Cardiac fibroblast (primary cell): Measurements from ENCODE around the gene SPTBN1.
A peak's percentile ranks its signal among the peaks of the same experiment; 100 is the strongest.

Source experiments
- DNase-seq, 2 donors: peaks; one replicate each; pipeline versions ENCODE4 v3.0.0 to v3.0.0-alpha.2; 2010; ENCODE audit warnings: low read depth in 2 of 2
- H3K4me3 ChIP-seq, 2 donors: replicated peaks in 1 of 2; 1 replicate in 1 of 2; 2 replicates in 1 of 2; pipeline ENCODE4 v1.5.1; 2011; ENCODE audit warnings: low read depth in 2 of 2, low read length in 2 of 2, mild to moderate bottlenecking in 2 of 2, moderate library complexity in 1 of 2
- CTCF ChIP-seq: IDR thresholded peaks from one replicate; pipeline ENCODE4 v1.5.1; 2011; ENCODE audit warnings: low read depth, mild to moderate bottlenecking, low read length, inconsistent platforms

SPTBN1 gene

DNA sequence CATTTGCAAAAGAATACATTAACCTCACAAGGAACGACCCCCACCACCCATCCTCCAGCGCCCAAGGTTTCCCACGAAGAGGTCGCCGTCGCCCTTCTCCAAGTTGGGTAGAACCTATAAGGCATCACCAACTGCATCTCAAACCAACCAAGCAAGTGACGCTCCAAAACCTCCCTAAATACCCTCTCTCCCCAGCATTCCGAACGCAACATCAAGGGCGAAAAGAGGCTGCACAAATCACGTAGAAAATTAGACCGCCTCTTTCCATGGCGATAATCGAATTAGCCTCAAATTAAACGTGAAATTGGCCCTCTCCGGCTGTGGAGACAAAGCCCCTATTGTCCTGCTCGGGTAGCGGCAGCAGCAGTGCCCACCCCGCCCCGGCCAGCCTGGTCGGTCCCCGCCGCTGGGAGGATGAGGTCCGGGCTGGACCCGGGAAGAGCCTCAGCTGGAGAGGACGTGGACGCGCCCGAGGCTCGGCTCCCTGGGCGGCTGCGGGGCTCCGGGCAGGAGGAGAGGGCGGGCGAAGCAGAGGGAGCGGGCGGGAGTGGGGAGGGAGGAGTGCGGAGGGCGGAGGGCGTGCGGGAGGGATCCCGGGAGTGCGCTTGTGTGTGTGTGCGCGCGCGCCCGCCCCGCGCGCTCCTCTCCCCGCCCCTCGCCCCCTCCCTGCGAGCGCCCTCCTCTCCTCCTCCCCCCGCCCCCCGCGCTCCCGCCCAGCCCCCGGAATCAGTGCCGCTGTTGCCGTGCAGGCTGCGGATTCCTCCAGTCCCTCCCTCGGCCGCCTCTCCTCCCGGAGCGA is at the start of gene SPTBN1:
Gene SPTBN1, plus strand, starts transcription at position 765 of the 799 bp plus-strand sequence. CDS start 70,092 bp downstream, outside the sequence.
- peak within 1 kb of the TSS; percentile 79 to 82 for H3K4me3 ChIP-seq
- peak; percentile 90 to 97 for DNase-seq
- peak; percentile 2 for TF ChIP-seq CTCF

DNA sequence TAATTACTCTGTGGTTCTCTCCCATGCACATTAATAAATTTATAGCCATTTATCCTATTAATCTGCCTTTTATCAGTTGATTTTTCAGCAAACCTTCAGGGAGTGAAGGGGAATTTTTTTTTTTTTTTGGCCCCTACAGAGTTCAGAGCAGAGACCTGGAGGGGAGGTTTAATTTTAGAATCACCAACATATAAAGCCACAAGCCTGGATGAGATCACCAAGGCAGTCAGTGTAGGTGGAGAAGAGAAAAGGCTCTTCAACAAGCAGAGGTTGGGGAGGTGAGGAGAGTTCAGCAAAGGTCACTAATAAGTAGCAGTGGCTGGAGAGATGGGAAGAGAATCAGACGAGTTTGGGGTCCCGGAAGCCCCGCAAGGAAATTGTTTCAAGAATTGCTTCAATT is 48.4 kb upstream of the SPTBN1 start:
- no peak for TF ChIP-seq CTCF

DNA sequence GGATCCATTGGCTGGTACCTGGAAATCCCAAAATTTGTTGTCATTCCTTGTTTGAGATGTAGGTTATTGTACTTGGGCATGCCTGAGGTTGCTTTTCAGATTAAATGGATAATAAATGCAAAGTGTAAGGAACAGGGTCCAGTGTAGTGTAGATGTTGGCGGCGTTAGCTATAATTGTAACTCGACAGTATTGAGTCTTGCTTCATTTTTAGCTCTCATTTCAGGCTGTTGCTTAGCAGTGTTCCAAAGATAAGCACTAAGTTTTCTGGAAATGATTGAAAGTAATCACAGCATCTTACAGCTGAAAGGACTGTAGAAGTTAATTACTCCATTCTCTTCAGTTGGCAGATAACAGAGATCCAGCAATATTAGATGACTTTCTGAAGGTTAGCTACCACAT is 47.8 kb upstream of the SPTBN1 start:
- TF ChIP-seq CTCF: no peak
- DNase-seq: no peak
- H3K4me3 ChIP-seq: no peak overlapping the region

More for the DNA sequence above, 48.4 kb upstream of the SPTBN1 start:
- DNase-seq: no peak
- H3K4me3 ChIP-seq: no peak overlapping the region

DNA sequence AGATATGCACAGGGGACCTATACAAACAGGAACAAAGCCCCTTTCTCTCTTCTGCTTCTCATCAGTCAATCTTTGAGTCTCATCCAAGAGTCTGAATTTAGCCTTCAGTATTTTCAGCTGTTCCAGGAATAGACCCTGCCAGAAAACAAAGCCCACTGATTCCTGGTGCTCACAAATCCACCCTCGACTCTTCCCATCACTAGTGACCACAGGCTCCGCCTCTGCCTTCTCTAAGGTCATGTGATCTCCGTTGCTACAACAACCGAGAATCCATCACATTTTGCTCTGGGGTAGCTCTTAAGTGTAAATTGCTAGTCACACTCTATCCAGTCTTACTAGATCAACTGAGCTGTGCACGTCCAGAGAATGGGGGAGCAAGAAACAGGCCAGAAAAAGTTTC is 46.4 kb upstream of the SPTBN1 start:
- no peak for TF ChIP-seq CTCF
- no peak overlapping the region for H3K4me3 ChIP-seq
- DNase-seq: no peak

- DNase-seq: no peak
- H3K4me3 ChIP-seq: no peak overlapping the region
- no peak for TF ChIP-seq CTCF
These were observed 44.2 kb upstream of the SPTBN1 start for GRCh38 chr2:54411801-54412354.

- peak; percentile 59 to 77 for DNase-seq
- no peak overlapping the region for H3K4me3 ChIP-seq
- TF ChIP-seq CTCF: no peak
These were observed 39.8 kb upstream of the SPTBN1 start for GRCh38 chr2:54416166-54416813.
